Aorta (tissue), 5 donors: ENCODE data around the gene BRWD1. TPM values are rescaled to one million over a fixed set of nuclear protein-coding genes. Genes with fewer than 3 reads are reported as not detected.

Experiments used
- ATAC-seq: fragments of 200-7000 bp; cut with Tn5 transposase; one replicate; pipeline ENCODE4 v1.9.1; 2022; ENCODE audit warnings: moderate library complexity; ENCODE audit not compliant: low FRiP score
- DNase-seq, 2 donors: peaks; one replicate each; pipeline ENCODE4 v3.0.0-alpha.2; 2020
- H3K27ac ChIP-seq, 2 donors: one replicate each; pipeline ENCODE4 v1.5.1; 2013; ENCODE audit warnings: low read length in 2 of 2, mild to moderate bottlenecking in 2 of 2, moderate library complexity in 2 of 2, control low read depth in 1 of 2, inconsistent platforms in 1 of 2, low read depth in 1 of 2
- H3K27me3 ChIP-seq, 2 donors: one replicate each; pipeline ENCODE4 v1.6.1; 2013; ENCODE audit warnings: control low read depth in 1 of 2, low read length in 1 of 2, mild to moderate bottlenecking in 1 of 2, moderate library complexity in 1 of 2; ENCODE audit not compliant: insufficient read depth in 2 of 2, control insufficient read depth in 1 of 2
- H3K36me3 ChIP-seq, 2 donors: one replicate each; pipeline ENCODE4 v1.6.1; 2013; ENCODE audit warnings: control low read depth in 1 of 2, low read length in 1 of 2, mild to moderate bottlenecking in 1 of 2; ENCODE audit not compliant: insufficient read depth in 2 of 2, control insufficient read depth in 1 of 2
- H3K4me1 ChIP-seq, 2 donors: one replicate each; pipeline ENCODE4 v1.6.1; 2013; ENCODE audit warnings: low read length in 2 of 2, control low read depth in 1 of 2, mild to moderate bottlenecking in 1 of 2, moderate library complexity in 1 of 2; ENCODE audit not compliant: insufficient read depth in 2 of 2, control insufficient read depth in 1 of 2
- H3K4me3 ChIP-seq, 2 donors: one replicate each; pipeline ENCODE4 v1.5.1; 2013; ENCODE audit warnings: low read length in 2 of 2, control low read depth in 1 of 2, mild to moderate bottlenecking in 1 of 2
- H3K9me3 ChIP-seq: one replicate; pipeline ENCODE4 v1.6.1; 2013; ENCODE audit warnings: mild to moderate bottlenecking, low read length; ENCODE audit not compliant: control insufficient read depth
- WGBS, 2 donors: extraction: QIAGEN DNeasy Blood & Tissue Kit; methylation state at CpG; one replicate each; pipeline ENCODE4 v1.1.7; 2013; 5-methylcytosine and 5-hydroxymethylcytosine counted together
- intact Hi-C, 2 donors: fragments of 100-400 bp; cut with DNase I; formaldehyde crosslinking; loops; one replicate each; pipeline versions ENCODE4 v1.14.2 to v1.15.0; 2022
- polyA plus RNA-seq, 2 donors: library from polyadenylated mRNA; stranded (reverse); fragments of 200-250 nt; gene quantifications; one replicate each; pipeline ENCODE4 v1.2.3, GENCODE V29; 2013
- total RNA-seq, 2 donors: library from RNA; stranded (reverse); fragmentation: NEBNext Ultra II Directional; extraction: Animal tissue kit (Norgen Biotek cat#: 25700); gene quantifications; one replicate each; pipeline ENCODE4 v1.2.1, GENCODE V29; 2021
- donor health status: healthy with polysubstance abuse.
- donor health status: Bipolar disorder and iron deficiency.
- donor health status: DM: no; HTN: no; CAD: no.
- donor health status: DM: no; HTN: no; CAD: no.
- donor health status: DM: yes; HTN: yes; CAD: no.

Gene BRWD1
- total and polyA plus RNA-seq, 4 donors, result 10.0 to 68.5 (median 28.4) TPM

- intact Hi-C loops, result no loop called here
- Histone ChIP-seq H3K36me3 (no peaks in the 10 kb centered on the region), H3K4me3 (no peak overlapping the region), H3K9me3 (no peaks in the 10 kb centered on the region), H3K27me3 (no peaks in the 10 kb centered on the region), H3K27ac (no peak overlapping the region), H3K4me1 (peaks cover 2 to 6% of the 10 kb centered on the region in 2 donors)
- 79 to 83% methylated on average over 4 of the region's 4 CpGs for WGBS, 2 donors
- DNase-seq (no peak), ATAC-seq (no peak)
These were observed 132.1 kb downstream of the BRWD1 start for GRCh38 chr21:39181205-39181818.

GRCh38 chr21:39180429-39181019 lies 132.9 kb downstream of the BRWD1 start:
- no peak overlapping the region for H3K4me3 ChIP-seq
- intact Hi-C loops, result no loop called here
- H3K4me1 ChIP-seq, result peaks cover 2 to 6% of the 10 kb centered on the region in 2 donors
- ATAC-seq (no peak), DNase-seq (no peak)
- H3K27me3 ChIP-seq, result no peaks in the 10 kb centered on the region
- H3K36me3 ChIP-seq, result peaks cover 0 to 2% of the 10 kb centered on the region in 2 donors
- H3K9me3 ChIP-seq, result no peaks in the 10 kb centered on the region
- WGBS, 2 donors, result 91 to 96% methylated on average over 2 of the region's 2 CpGs
- no peak overlapping the region for H3K27ac ChIP-seq

GRCh38 chr21:39178421-39178820 lies 135.0 kb downstream of the BRWD1 start:
- WGBS, 2 donors, result 88% methylated on average over 7 of the region's 7 CpGs
- ATAC-seq (no peak), DNase-seq (no peak)
- Histone ChIP-seq H3K27me3 (no peaks in the 10 kb centered on the region), H3K36me3 (peaks cover 0 to 4% of the 10 kb centered on the region in 2 donors), H3K4me3 (no peak overlapping the region), H3K9me3 (no peaks in the 10 kb centered on the region), H3K4me1 (peaks cover 2 to 6% of the 10 kb centered on the region in 2 donors), H3K27ac (no peak overlapping the region)
- intact Hi-C loops, result no loop called here

DNA sequence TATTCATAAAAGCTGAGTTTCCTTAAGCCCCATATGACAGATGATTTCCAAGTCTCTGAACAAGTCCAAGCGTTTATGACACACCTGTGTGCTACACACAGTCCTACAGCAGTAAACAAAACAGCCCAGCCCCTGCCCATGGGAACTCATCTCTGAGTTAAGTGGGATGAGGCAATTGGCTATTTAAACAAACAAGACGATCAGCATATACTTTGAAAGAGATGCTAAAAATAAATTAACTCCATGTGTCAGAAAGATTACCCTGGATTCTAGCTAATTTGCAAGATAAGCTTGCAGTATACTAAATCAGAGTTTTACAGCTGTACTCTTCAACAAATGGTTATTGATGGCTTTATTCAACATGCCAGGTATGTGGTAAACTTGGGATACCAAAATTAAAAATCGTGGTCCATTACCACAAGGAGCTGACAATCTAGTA lies 137.1 kb downstream of the BRWD1 start:
- Histone ChIP-seq H3K27ac (no peak overlapping the region), H3K27me3 (no peaks in the 10 kb centered on the region), H3K9me3 (no peaks in the 10 kb centered on the region), H3K4me3 (no peak overlapping the region), H3K4me1 (peaks cover 0 to 3% of the 10 kb centered on the region in 2 donors), H3K36me3 (peaks cover 0 to 6% of the 10 kb centered on the region in 2 donors)
- no peak for ATAC-seq
- 32 to 40% methylated on average over 3 of the region's 3 CpGs for WGBS, 2 donors
- intact Hi-C loops, result no loop called here
- no peak for DNase-seq

DNA sequence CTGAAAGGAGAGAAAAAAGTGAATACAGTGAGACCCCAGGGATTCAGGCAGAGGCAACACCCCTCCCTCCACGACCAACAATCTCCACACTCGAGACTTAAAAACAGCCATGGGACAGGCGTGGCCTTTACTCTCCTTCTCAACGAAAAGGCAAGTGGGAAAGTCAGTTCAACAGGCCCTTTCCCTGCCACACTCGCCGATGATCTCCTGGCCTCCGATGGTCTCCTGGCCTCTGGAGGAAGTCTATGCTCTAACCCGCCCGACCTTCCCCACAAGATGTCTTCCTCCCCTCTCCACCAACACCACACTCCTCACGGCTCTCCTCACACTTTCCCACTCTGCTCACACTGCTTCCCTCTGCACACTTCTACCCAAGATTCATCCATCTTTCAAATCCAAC lies 137.8 kb downstream of the BRWD1 start:
- intact Hi-C loops, result no loop called here
- Histone ChIP-seq H3K9me3 (no peaks in the 10 kb centered on the region), H3K4me1 (no peaks in the 10 kb centered on the region), H3K4me3 (no peak overlapping the region), H3K27me3 (no peaks in the 10 kb centered on the region), H3K27ac (no peak overlapping the region), H3K36me3 (peaks cover 0 to 10% of the 10 kb centered on the region in 2 donors)
- WGBS, 2 donors, result 74 to 75% methylated on average over 10 of the region's 10 CpGs
- DNase-seq (no peak), ATAC-seq (no peak)

DNA sequence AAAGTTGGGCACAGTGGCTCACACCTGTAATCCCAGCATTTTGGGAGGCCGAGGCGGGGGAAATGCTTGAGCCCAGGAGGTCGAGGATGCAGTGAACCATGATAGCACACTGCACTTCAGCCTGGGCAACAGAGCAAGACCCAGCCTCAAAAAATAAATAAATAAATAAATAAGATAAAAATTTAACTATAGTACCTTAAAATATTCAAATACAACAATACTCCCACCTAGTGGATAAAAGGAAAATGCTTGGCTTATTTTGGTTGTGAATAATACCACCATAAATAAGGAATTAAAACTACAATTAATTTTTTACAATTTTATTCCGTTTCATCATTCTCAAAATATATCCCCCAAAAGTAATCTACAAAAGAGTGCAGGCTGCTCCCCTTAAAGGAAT lies 138.3 kb downstream of the BRWD1 start:
- no peak for DNase-seq
- Histone ChIP-seq H3K4me1 (no peaks in the 10 kb centered on the region), H3K27ac (no peak overlapping the region), H3K36me3 (peaks cover 0 to 10% of the 10 kb centered on the region in 2 donors), H3K27me3 (no peaks in the 10 kb centered on the region), H3K9me3 (no peaks in the 10 kb centered on the region), H3K4me3 (no peak overlapping the region)
- intact Hi-C loops, result no loop called here
- 71 to 72% methylated on average over 4 of the region's 4 CpGs for WGBS, 2 donors
- ATAC-seq, result no peak

DNA sequence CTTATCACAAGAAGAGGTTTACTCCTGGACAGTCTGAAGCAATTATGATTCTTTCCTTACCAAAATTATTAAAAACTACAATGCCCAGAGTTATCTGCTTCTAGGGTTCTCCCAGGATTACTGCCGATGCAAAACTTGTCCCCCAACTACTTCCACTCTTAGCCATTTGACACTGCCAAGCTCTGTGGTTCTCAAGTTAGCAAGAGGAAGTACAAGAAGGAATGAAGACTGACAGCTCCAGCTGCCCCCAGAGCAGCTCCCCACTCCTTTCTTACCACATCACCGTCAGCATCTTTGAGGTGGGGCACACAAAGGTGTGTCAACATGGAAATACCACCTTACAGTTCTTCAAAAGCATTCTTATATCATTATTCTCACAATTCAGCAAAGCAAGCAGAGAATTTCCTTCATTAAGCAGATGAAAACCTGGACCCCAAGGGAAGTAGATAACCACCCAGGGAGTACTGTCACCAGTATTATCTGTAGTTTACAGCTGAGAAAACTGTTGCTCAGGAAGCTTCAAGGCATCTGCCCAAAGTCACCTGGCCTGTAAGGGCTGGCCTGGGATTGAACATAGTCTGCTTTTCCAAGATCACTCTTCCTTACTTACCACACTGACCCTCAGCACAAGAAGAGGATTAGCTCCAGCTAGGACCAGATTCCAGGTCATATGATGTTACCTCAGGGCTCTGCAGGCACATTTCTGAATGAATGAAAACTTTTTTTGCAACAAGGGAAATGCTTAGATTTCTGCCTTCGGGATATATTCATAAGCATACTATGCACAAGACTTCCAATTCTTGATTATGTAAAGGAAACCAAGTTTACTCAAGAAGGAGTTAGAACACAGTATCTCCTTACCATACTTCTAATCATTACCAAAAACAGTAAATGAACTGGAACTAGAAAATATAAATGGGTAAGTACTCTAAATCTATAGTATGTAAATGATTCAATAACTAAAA lies 139.4 kb downstream of the BRWD1 start:
- DNase-seq, result no peak
- Histone ChIP-seq H3K36me3 (peaks cover 0 to 10% of the 10 kb centered on the region in 2 donors), H3K4me3 (no peak overlapping the region), H3K27ac (no peak overlapping the region), H3K4me1 (no peaks in the 10 kb centered on the region), H3K27me3 (no peaks in the 10 kb centered on the region), H3K9me3 (no peaks in the 10 kb centered on the region)
- no peak for ATAC-seq
- WGBS, 2 donors, result 84 to 87% methylated on average over 3 of the region's 3 CpGs
- intact Hi-C loops, result no loop called here

DNA sequence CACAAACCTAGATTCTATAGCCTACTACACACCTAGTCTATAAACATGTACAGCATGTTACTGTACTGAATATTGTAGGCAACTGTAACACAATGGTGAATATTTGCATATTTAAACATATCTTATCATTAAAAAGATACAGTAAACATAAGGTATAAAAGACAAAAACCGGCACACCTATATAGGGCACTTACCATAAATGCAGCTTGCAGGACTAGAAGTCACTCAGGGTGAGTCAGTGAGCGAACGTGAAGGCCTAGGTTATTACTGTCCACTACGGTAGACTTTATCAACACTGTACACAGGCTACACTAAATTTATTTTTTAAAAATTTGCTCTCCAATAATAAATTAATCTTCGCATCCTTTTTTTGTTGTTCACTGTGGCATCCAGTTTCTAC lies 143.5 kb downstream of the BRWD1 start:
- H3K36me3 ChIP-seq, result peaks cover 0 to 8% of the 10 kb centered on the region in 2 donors
- H3K9me3 ChIP-seq, result peaks cover 2% of the 10 kb centered on the region

More for the DNA sequence above, 143.5 kb downstream of the BRWD1 start:
- Histone ChIP-seq H3K4me3 (no peak overlapping the region), H3K27ac (no peak overlapping the region), H3K27me3 (no peaks in the 10 kb centered on the region), H3K4me1 (no peaks in the 10 kb centered on the region)
- DNase-seq, result no peak
- ATAC-seq, result no peak
- intact Hi-C loops, result no loop called here
- 94 to 96% methylated on average over 5 of the region's 5 CpGs for WGBS, 2 donors
